ENCODE measurements around the gene ERO1B. TPM values are rescaled to one million over a fixed set of nuclear protein-coding genes. Genes with fewer than 3 reads are reported as not detected.
"Not testable (repeated sequence)": the region's sequence is repeated elsewhere in the genome, so short reads cannot be mapped to it uniquely, and the experiment has no call there.

Gene ERO1B
- 0.99 and 3.2 TPM in 2 replicates for total RNA-seq

GRCh38 chr1:236281654-236282424, at the start of gene ERO1B:
Gene ERO1B (minus strand): TSS chr1:236281958. CDS start chr1:236281783, 175 bp downstream.
- peak; percentile 80 for DNase-seq (ENCODE audit: low read depth, low spot score)

- not testable (repeated sequence) for DNase-seq (ENCODE audit: low read depth, low spot score)
Observed at GRCh38 chr1:236331412-236331811, 49.7 kb upstream of the ERO1B start.

GRCh38 chr1:236326432-236326831, 44.7 kb upstream of the ERO1B start:
- DNase-seq (ENCODE audit: low read depth, low spot score): no peak

- no peak for DNase-seq (ENCODE audit: low read depth, low spot score)
Observed at GRCh38 chr1:236325567-236325966, 43.8 kb upstream of the ERO1B start.

GRCh38 chr1:236323819-236324411, 42.2 kb upstream of the ERO1B start:
- no peak for DNase-seq (ENCODE audit: low read depth, low spot score)

- no peak for DNase-seq (ENCODE audit: low read depth, low spot score)
Observed at GRCh38 chr1:236322566-236323409, 41.0 kb upstream of the ERO1B start.

GRCh38 chr1:236321101-236321500, 39.3 kb upstream of the ERO1B start:
- no peak for DNase-seq (ENCODE audit: low read depth, low spot score)

GRCh38 chr1:236320671-236321070, 38.9 kb upstream of the ERO1B start:
- DNase-seq (ENCODE audit: low read depth, low spot score): no peak

GRCh38 chr1:236320214-236320613, 38.5 kb upstream of the ERO1B start:
- no peak for DNase-seq (ENCODE audit: low read depth, low spot score)

- DNase-seq (ENCODE audit: low read depth, low spot score): no peak
Observed at GRCh38 chr1:236316437-236316836, 34.7 kb upstream of the ERO1B start.

- DNase-seq (ENCODE audit: low read depth, low spot score): no peak
Observed at GRCh38 chr1:236315518-236315917, 33.8 kb upstream of the ERO1B start.

- no peak for DNase-seq (ENCODE audit: low read depth, low spot score)
Observed at GRCh38 chr1:236315092-236315491, 33.3 kb upstream of the ERO1B start.

- DNase-seq (ENCODE audit: low read depth, low spot score): not testable (repeated sequence)
Observed at GRCh38 chr1:236314050-236314449, 32.3 kb upstream of the ERO1B start.

GRCh38 chr1:236313427-236313826, 31.7 kb upstream of the ERO1B start:
- no peak for DNase-seq (ENCODE audit: low read depth, low spot score)

GRCh38 chr1:236311040-236311439, 29.3 kb upstream of the ERO1B start:
- DNase-seq (ENCODE audit: low read depth, low spot score): no peak

- no peak for DNase-seq (ENCODE audit: low read depth, low spot score)
Observed at GRCh38 chr1:236308827-236309226, 27.1 kb upstream of the ERO1B start.

GRCh38 chr1:236307435-236307834, 25.7 kb upstream of the ERO1B start:
- no peak for DNase-seq (ENCODE audit: low read depth, low spot score)

- DNase-seq (ENCODE audit: low read depth, low spot score): no peak
Observed at GRCh38 chr1:236304682-236305081, 22.9 kb upstream of the ERO1B start.

- DNase-seq (ENCODE audit: low read depth, low spot score): no peak
Observed at GRCh38 chr1:236303675-236304074, 21.9 kb upstream of the ERO1B start.

- no peak for DNase-seq (ENCODE audit: low read depth, low spot score)
Observed at GRCh38 chr1:236302941-236303340, 21.2 kb upstream of the ERO1B start.

- no peak for DNase-seq (ENCODE audit: low read depth, low spot score)
Observed at GRCh38 chr1:236301958-236302335, 20.2 kb upstream of the ERO1B start.
